ENCODE data around the gene ATN1.
"Not testable (repeated sequence)": the region's sequence is repeated elsewhere in the genome, so short reads cannot be mapped to it uniquely, and the experiment has no call there.

ATN1 gene, protein sequence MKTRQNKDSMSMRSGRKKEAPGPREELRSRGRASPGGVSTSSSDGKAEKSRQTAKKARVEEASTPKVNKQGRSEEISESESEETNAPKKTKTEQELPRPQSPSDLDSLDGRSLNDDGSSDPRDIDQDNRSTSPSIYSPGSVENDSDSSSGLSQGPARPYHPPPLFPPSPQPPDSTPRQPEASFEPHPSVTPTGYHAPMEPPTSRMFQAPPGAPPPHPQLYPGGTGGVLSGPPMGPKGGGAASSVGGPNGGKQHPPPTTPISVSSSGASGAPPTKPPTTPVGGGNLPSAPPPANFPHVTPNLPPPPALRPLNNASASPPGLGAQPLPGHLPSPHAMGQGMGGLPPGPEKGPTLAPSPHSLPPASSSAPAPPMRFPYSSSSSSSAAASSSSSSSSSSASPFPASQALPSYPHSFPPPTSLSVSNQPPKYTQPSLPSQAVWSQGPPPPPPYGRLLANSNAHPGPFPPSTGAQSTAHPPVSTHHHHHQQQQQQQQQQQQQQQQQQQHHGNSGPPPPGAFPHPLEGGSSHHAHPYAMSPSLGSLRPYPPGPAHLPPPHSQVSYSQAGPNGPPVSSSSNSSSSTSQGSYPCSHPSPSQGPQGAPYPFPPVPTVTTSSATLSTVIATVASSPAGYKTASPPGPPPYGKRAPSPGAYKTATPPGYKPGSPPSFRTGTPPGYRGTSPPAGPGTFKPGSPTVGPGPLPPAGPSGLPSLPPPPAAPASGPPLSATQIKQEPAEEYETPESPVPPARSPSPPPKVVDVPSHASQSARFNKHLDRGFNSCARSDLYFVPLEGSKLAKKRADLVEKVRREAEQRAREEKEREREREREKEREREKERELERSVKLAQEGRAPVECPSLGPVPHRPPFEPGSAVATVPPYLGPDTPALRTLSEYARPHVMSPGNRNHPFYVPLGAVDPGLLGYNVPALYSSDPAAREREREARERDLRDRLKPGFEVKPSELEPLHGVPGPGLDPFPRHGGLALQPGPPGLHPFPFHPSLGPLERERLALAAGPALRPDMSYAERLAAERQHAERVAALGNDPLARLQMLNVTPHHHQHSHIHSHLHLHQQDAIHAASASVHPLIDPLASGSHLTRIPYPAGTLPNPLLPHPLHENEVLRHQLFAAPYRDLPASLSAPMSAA (N-terminal part only)

DNA sequence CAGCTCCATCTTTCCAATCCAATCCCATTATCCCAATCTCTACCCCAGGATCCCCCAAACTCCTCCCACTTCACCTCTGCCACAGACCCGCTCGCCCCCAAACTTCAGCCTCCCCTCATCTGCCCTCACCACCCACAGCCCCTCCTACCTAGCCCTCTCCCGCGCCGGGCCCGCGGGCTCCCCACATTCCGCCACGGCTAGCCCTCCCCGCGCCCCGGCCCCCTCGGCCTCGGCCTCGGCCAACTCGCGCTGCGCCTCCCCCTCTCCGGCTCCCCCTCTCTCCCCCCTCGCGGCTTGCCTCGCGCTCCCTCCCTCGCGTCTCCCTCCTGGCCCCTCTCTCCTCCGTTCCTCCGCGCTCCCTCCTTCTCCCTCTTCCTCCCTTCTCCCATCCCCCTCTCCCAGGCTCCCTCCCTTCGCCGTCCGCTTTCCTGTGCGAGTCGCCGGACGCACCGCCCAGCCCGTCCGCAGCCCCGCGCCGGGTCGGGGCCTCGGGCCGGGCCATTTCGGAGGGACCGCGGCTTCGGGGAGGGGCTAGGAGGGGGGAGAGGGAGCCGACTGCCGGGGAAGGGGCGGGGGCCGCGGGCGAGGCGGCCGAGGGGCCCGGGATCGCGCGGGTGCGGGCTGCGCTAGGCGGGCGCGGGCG is at the start of gene ATN1:
TSS of gene ATN1 (plus strand) at position 581 of the 643 bp plus-strand sequence. CDS start 6,043 bp downstream, outside the sequence.
- no peak for DNase-seq (ENCODE audit: low read depth)

- not testable (repeated sequence) for DNase-seq (ENCODE audit: low read depth)
These were observed 47.9 kb upstream of the ATN1 start for GRCh38 chr12:6879824-6880223.

DNA sequence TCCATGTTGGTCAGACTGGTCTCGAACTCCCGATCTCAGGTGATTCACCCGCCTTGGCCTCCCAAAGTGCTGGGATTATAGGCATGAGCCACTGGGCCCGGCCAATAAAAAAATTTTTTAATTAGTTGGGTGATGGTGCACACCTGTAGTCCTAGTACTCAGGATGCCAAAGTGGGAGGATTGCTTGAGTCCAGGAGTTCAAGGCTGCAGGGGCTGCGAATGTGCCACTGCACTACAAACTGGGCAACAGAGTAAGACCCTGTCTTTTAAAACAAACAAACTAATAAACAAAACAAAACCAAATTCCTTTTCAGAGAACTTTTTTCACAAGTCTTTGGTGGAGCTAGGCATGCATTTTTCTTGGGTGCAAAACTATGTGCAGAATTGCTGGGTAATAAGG is 44.5 kb upstream of the ATN1 start:
- no peak for DNase-seq (ENCODE audit: low read depth)

GRCh38 chr12:6883683-6884082 is 44.1 kb upstream of the ATN1 start:
- DNase-seq (ENCODE audit: low read depth), result no peak

DNA sequence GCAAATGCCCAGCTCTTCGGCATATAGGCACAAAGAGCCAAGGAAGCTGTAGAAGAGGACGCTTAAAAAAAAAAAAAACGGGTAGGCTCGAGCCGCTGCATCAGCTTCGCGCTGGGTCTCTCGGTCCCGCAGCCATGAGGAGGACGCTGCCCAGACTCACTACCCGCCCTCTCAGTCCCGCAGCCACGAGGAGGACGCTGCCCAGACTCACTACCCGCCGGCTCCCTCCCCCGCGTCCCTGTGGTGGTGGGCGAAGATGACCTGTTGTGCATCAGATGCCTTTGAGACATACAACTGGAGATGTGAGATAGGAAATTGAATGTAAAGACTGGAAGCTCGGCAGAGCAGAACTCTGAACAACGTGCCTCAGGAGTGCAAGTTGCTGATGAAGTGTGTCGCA is 43.2 kb upstream of the ATN1 start:
- DNase-seq (ENCODE audit: low read depth), result no peak

GRCh38 chr12:6886206-6886999 is 41.4 kb upstream of the ATN1 start:
- DNase-seq (ENCODE audit: low read depth), result not testable (repeated sequence)

GRCh38 chr12:6887460-6887859 is 40.3 kb upstream of the ATN1 start:
- DNase-seq (ENCODE audit: low read depth), result no peak

GRCh38 chr12:6888360-6888759 is 39.4 kb upstream of the ATN1 start:
- DNase-seq (ENCODE audit: low read depth), result no peak

- DNase-seq (ENCODE audit: low read depth), result not testable (repeated sequence)
These were observed 39.0 kb upstream of the ATN1 start for GRCh38 chr12:6888794-6889193.

GRCh38 chr12:6889775-6890573 is 37.8 kb upstream of the ATN1 start:
- not testable (repeated sequence) for DNase-seq (ENCODE audit: low read depth)

DNA sequence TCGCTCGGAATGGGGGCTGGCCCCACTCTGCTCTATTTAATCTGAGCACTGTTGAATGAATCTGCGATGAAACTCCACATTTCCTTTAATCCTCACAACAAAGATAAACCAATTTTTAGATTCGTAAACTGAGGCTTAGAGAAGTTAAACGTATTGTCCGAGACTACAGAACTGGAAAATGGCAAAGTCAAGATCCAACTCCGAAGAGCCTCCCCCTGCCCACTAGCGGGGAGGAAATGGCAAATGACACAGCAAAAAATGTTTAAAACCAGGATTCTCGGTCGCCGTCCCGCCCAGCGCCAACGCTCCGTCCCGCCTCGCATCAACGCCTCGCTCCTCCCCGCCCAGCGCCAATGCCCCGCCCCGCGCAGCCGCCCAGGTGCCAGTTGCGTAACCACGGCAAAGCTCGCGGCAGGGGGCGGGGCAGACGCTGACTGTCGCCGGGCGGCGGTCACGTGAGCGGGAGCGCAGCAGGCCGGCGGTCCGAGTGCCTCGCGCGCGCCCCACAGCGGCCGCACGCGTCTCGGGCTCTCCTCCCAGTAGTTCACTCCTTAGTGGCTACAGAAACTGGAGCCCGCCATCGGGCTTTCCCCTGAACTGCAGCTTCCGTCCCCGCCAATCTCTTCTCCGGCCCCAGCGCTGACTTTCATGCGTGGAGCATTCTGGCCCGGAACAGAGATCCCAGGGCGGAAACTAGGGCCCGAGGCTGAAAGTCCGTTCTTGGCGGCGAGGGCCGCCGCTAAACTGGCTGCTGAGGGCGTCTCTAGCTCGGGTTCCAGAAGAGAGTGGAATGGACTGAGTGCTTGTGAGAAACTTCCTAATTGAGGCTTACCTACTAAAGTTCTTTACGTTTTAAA is 36.7 kb upstream of the ATN1 start:
- DNase-seq (ENCODE audit: low read depth), result peak; percentile 99

DNA sequence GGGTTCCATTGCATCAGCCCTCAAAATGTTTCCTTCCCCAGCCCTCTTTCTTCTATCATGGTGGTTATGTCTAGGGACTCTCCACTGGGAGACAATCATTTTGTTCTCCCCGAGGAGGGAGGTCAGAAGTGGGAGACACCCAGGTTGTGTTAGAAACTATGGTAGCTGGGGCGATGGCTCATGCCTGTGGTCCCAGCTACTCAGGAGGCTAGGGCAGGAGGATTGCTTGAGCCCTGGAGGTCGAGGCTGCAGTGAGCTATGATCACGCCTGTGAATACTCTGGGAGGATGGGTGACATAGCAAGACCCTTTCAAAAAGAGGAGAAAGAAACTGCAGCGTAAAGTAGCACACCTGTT is 36.1 kb upstream of the ATN1 start:
- no peak for DNase-seq (ENCODE audit: low read depth)

DNA sequence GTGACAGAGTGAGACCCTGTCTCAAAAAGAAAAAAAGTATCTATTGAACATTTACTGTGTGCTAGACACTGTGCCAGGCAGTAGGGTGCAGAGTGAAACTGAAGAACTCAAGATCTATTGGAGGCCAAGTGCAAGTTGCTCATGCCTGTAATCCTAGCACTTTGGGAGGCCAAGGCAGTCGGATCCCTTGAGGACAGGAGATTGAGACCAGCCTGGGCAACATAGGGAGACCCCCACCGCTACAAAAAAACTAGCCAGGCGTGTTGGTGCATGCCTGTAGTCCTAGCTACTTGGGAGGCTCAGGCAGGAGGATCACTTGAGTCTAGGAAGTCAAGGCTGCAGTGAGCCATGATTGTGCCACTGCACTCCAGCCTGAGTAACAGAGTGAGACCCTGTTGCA is 35.1 kb upstream of the ATN1 start:
- DNase-seq (ENCODE audit: low read depth), result not testable (repeated sequence)

- DNase-seq (ENCODE audit: low read depth), result no peak
These were observed 33.4 kb upstream of the ATN1 start for GRCh38 chr12:6894321-6894720.

DNA sequence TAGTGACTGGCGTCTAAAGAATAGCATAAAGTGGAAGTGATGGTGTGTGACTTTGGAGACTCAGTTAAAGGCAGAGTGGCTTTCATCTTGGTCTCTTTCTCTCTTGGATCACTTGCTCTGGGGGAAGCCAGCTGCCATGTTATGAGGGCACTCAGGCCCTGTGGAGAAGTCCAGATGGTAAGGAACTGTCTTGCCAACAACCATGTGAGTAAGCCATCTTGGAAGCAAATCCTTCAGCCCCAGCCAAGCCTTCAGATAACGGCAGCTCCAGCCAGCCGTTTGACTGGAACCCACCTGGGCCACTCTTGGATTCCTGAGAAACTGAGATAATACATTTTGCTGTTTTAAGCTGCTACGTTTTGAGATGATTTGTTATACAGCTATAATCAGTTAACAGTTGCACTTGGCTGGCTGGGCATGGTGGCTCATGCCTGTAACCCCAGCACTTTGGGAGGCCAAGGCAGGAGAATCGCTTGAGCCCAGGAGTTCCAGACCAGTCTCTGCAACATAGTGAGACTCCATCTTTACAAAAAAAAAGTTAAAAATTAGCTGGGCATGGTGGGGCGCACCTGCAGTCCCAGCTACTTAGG is 30.8 kb upstream of the ATN1 start:
- no peak for DNase-seq (ENCODE audit: low read depth)

- no peak for DNase-seq (ENCODE audit: low read depth)
These were observed 28.3 kb upstream of the ATN1 start for GRCh38 chr12:6899427-6899826.

DNA sequence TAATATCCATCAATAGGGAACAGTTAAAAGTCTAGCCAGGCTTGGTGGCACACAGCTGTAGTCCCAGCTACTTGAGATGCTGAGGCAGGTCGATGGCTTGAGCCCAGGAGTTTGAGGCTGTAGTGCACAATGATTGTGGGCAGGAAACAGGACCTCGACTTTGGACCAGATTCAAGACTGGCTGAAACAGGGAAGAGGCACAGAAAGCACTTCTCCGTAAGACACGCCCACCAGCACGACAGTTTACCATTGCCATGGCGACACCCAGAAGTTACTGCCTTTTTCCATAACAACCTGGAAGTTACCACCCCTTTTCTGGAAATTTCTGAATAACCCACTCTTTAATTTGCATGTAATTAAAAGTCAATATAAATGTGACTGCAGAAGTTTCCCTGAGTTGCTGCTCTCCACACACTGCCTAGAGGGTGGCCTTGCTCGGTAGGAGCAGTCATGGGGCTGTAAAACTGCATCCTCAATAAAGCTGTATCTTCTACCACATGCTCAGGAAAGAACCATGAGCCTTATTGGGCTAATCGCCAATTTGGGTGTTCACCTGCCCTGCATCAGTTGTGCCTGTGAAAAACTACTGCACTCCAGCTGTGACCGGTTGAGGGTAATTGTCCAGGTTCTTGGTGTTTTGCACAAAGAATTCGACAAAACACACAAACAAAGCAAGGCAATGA is 27.8 kb upstream of the ATN1 start:
- DNase-seq (ENCODE audit: low read depth), result no peak

- no peak for DNase-seq (ENCODE audit: low read depth)
These were observed 25.3 kb upstream of the ATN1 start for GRCh38 chr12:6902448-6902847.

Data from activated T-helper 9 cell treated with anti-CD3 and anti-CD28 coated beads, Interleukin-2, amount 50 U/mL, for 16 hours (primary cell).